RPMI7951 (cell line): Measurements from ENCODE around the gene KASH5. TPM values are rescaled to one million over a fixed set of nuclear protein-coding genes. Genes with fewer than 3 reads are reported as not detected.

Source experiments
- DNase-seq: peaks from one replicate; pipeline ENCODE4 v3.0.0-alpha.2; 2012; ENCODE audit warnings: low read depth
- total RNA-seq: library from RNA; depleted of rRNA; stranded (reverse); fragments of >200 nt; shearing (Covaris generic); gene quantifications from 2 replicates; pipeline ENCODE4 v1.2.3, GENCODE V29; 2014

The KASH5 gene
- total RNA-seq, 1 experiment from 2014 or later, result not detected

DNA sequence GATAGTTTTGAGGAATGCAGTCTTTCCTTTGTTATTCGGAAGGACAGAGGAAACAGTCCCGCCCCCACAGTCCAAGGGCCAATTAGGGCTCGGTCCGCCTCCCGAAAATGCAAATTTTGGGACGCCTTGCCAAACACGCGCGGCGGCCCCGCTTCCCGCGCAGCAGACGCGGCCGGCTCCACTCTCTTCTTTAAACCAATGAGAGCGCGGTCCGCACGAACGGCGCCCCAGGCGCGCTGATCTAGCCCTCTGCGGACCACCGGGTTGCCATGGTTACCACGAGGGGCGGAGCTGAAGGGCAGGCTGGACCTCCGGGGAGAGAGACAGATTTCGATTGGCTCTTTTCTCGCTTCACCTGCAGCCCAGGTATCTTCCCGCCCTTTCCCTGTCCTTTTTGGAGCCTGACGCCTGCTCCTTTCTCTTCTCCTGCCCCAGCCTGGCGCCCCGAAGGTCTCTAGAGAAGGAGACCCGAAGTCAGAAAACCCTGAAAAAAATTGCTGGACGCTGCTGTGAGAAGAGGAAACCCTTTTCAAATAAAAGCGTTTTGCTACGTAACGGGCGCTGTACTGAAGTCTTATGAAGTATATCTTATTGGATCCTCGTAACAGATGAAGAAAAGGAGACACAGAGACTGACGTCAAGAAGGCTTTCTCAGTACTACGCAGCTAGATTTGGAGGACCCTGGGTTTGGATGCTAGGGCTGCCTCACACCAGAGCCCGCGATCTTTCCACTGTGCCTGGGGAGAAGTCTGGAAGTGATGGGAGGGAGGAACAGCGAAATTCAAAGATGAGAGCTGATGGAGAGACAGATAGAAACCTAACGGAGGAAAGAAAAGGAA lies 33.2 kb downstream of the KASH5 start:
- DNase-seq, result peak; percentile 63

DNA sequence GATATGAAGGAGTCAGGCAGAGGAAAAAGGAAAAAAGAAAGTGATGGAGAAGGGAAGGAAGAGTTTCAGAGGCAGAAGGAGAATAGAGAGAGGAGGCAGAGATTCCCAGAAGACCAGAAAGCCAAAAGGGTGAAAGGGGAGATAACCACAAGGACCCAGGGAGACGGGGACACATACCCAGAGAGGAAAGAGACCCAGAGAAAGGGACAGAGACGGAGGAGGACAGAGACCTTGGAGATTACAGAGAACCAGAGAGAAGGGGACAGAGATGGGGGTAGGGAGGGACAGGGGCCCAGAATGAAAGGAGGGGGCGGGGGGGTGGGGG lies 33.8 kb downstream of the KASH5 start:
- no peak for DNase-seq

- peak; percentile 15 for DNase-seq
Observed at GRCh38 chr19:49422407-49423070, 34.5 kb downstream of the KASH5 start.

- no peak for DNase-seq
Observed at GRCh38 chr19:49423071-49423984, 35.3 kb downstream of the KASH5 start, which contains the start of gene PTH2. PTH2 (minus strand) TSS chr19:49423441; CDS start chr19:49423339, 102 bp downstream.

DNA sequence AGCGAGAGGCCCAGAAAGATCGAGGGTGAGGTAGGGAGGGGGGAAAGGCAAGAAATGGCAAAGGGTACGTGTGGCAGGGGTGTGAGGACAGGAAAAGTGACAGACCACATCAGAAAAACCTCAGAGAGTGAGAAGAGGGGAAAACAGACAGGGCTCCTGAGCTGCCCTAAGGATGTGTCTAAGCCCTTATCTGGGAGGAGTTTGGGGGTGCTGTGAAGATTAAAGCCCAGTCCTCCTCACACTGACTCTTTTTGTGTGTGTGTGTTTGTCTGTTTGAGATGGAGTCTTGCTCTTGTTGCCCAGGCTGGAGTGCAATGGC lies 35.9 kb downstream of the KASH5 start:
- no peak for DNase-seq

DNA sequence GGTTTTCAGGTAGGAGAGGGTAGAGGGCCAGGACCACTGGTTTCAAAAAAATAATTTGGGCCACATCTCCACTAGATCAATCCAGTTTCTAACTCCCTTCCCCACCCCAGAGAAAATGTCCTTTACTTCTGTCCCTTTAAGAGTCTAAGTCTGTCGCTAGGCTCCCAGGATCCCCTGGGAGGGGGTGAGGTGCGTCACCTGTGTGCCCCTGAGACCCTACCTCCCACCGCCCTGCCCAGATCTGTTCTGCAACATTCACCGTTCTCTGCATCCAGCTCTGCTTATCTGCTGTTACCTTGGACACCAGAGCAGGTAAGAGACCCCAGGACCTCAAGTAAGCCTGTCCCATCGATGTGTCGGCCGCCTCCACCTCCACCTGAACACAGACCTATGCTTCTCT lies 37.1 kb downstream of the KASH5 start, which contains the start of gene GFY:
Gene GFY (plus strand): TSS at position 211 of the 400 bp plus-strand sequence. CDS start 1,043 bp downstream, outside the sequence.
- DNase-seq, result no peak

- DNase-seq, result no peak
Observed at GRCh38 chr19:49425922-49426592, 38.0 kb downstream of the KASH5 start.

DNA sequence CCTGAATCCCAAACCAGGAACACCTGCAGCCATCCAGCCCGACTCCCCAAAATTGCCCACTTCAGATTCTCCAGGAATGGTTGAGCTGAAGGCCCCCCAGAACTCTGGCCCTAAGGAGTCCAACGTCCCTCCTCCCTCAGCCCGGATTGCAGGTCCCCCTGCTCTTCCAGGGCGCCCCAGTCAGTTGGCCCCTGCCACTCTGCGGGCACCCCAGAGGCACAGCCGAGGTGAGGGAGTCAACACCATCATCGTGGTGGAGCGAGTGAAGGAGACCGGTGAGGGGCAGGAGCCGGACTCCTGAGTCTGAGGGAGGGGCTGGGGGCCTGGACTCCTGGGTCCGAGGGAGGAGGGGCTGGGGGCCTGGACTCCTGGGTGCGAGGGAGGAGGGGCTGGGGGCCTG lies 39.3 kb downstream of the KASH5 start:
- DNase-seq, result no peak

DNA sequence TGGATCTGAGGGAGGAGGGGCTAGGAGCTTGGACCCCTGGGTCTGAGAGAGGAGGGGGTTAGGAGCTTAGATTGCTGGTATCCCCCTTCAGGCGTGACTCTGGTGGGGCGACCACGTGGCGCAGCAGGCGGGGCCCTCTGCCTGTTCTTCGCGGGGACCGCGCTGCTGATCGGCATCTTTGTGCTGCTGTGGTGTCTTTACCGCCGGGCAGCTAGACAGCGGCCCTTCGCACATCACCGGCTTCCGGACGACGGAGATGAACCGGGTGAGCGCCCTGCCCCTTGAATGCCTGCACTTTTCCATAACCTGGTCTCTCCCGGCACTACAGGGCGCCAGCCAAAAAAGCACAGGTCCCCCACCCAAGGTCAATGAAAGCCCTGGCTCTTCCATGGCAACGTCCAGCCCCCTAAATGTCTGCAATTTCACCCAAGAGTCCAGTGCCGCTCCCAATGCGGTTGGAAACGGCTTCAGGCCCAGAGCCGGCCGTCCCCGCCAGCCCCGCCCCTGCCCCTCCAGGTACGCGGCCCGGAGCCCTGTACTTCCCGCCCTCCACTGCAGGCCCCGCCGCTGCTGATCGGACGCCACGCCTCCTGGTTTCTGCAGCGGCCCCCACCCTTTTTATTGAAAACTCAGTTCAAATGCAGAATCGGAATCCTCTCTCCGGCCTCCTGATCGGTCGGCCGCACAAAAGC lies 40.0 kb downstream of the KASH5 start:
- DNase-seq, result no peak

- DNase-seq, result no peak
Observed at GRCh38 chr19:49428547-49429451, 40.8 kb downstream of the KASH5 start.

DNA sequence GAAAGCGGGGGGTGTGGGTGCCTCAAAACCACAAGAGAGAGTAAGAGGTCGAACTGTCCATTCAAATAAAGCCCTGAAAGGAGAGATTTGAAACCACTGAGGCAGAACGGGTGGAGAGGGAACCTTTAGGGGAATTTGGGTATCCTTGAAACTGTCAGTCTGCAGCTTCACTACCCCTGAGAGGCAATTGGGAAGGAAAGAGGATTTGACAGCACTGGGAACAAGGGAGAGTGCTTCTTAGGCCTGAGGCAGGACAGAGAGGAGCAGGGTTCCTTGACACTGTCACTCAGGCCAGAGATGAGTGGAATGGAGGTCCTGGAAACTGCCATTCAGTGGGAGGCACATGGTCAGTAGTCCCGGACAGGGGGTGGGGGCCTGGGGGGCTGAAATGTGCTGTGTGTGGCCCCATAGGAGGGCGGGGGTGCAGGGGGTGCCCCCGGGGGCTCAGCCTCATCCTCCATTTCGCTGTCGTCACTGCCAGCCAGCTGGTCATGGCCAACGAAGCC lies 42.2 kb downstream of the KASH5 start:
- no peak for DNase-seq

- DNase-seq, result no peak
Observed at GRCh38 chr19:49430678-49431329, 42.8 kb downstream of the KASH5 start.

GRCh38 chr19:49431330-49431749 lies 43.3 kb downstream of the KASH5 start:
- DNase-seq, result no peak

- DNase-seq, result no peak
Observed at GRCh38 chr19:49432141-49433073, 44.4 kb downstream of the KASH5 start.

- DNase-seq, result no peak
Observed at GRCh38 chr19:49433240-49433901, 45.3 kb downstream of the KASH5 start.

DNA sequence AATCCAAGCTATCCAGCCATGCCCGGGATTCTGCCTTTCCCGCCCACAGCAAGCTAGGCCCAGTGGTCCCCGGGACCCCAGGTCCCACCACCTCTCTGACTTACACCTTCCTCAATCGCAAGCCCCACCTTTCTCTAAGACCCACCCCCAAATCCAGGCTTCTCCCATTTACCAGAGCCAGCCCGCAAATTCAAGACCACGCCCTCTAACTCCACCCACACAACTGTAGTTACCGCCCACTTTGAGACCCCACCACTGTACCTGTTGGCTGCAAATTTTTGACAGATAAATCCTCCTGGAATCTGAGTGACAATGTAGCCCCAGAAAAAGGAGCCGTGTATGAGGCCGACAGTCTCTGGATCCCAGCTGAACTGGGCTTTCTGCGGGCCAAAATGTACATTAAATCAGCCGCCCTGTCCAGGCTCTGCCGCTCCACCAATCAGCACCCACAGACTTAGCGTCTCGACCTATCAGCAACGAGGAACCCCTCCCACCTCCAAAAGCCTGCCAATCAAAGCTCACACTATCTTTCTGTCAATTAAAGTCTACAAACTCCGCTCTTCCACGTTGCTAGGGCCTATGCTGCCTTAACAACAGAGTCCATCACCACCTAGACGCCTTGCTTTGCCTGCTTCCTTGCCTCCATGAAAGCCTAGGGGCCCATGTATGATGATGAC lies 47.0 kb downstream of the KASH5 start:
- DNase-seq, result no peak

DNA sequence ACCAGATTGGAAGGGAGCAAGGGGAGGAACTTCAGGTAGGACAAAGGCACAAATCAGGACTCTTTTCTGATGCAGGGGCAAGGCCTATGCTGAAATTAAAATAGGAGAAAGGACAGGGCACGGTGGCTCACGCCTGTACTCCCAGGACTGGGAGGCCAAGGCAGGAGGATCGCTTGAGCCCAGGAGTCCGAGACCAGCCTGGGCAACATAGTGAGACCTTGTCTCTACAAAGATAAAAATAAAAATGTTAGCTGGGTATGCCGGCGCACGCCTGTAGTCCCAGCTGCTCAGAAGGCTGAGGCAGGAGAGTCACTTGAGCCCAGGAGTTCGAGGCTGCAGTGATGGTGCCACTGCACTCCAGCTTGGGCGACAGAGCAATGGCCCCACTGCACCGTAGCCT lies 47.6 kb downstream of the KASH5 start:
- DNase-seq, result no peak
